ENCODE results near the gene TMEM145.

GRCh38 chr19:42287017-42287826 lies 25.9 kb upstream of the TMEM145 start:
- TF ChIP-seq, protein P1, sequence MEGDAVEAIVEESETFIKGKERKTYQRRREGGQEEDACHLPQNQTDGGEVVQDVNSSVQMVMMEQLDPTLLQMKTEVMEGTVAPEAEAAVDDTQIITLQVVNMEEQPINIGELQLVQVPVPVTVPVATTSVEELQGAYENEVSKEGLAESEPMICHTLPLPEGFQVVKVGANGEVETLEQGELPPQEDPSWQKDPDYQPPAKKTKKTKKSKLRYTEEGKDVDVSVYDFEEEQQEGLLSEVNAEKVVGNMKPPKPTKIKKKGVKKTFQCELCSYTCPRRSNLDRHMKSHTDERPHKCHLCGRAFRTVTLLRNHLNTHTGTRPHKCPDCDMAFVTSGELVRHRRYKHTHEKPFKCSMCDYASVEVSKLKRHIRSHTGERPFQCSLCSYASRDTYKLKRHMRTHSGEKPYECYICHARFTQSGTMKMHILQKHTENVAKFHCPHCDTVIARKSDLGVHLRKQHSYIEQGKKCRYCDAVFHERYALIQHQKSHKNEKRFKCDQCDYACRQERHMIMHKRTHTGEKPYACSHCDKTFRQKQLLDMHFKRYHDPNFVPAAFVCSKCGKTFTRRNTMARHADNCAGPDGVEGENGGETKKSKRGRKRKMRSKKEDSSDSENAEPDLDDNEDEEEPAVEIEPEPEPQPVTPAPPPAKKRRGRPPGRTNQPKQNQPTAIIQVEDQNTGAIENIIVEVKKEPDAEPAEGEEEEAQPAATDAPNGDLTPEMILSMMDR (IDR thresholded peaks at IDR 0.05; ENCODE audit: low read length) = no peak
- no peak for TF ChIP-seq EZH2 (IDR thresholded peaks at IDR 0.05; ENCODE audit: borderline replicate concordance, low read length)

Measured in OCI-LY1 (cell line).